GM12891 (cell line): Measurements from ENCODE around the gene DIDO1.

Source experiments
- DNase-seq: peaks from one replicate; pipeline ENCODE4 v3.0.0; 2011; ENCODE audit warnings: low spot score; ENCODE audit not compliant: insufficient read length
- FAIRE-seq: peaks from 2 replicates; lab custom pipeline; 2011; peaks lifted over from hg19 to GRCh38; lab: Jason Lieb, UNC
- PAX5 ChIP-seq: IDR thresholded peaks from 2 replicates; pipeline ENCODE4 v1.6.1; 2011; ENCODE audit warnings: low read length, moderate library complexity, mild to moderate bottlenecking; ENCODE audit not compliant: insufficient read depth, severe bottlenecking
- POLR2A ChIP-seq: IDR thresholded peaks from 2 replicates; pipeline ENCODE4 v1.6.1; 2011; ENCODE audit warnings: low read depth, low read length, control low read depth
- POLR2AphosphoS5 ChIP-seq: IDR thresholded peaks from 2 replicates; pipeline ENCODE4 v1.6.1; 2011; ENCODE audit warnings: low read depth, low read length, control low read depth
- POU2F2 ChIP-seq: IDR thresholded peaks from 2 replicates; pipeline ENCODE4 v1.6.1; 2011; ENCODE audit warnings: low read depth, mild to moderate bottlenecking, control low read depth, low read length, moderate library complexity
- SPI1 ChIP-seq: IDR thresholded peaks from 2 replicates; pipeline ENCODE4 v1.6.1; 2011; ENCODE audit warnings: low read depth, low read length, control low read depth
- TAF1 ChIP-seq: IDR thresholded peaks from 2 replicates; pipeline ENCODE4 v1.6.1; 2011; ENCODE audit warnings: low read depth, low read length, control low read depth

DIDO1 gene

GRCh38 chr20:62921119-62921687, 5.1 kb downstream of the DIDO1 start:
- FAIRE-seq (peak; percentile 13), DNase-seq (no peak)
- no peak for TF ChIP-seq POLR2AphosphoS5
- no peak for TF ChIP-seq POLR2A
- no peak for TF ChIP-seq TAF1
- TF ChIP-seq PAX5 = no peak
- TF ChIP-seq POU2F2 = no peak
- TF ChIP-seq SPI1 = no peak

- TF ChIP-seq PAX5 (no peak), POU2F2 (no peak), POLR2A (no peak), POLR2AphosphoS5 (no peak), TAF1 (no peak), SPI1 (no peak)
- FAIRE-seq (no peak), DNase-seq (no peak)
These were observed 6.2 kb downstream of the DIDO1 start for GRCh38 chr20:62920039-62920645.

- FAIRE-seq (peak; percentile 23), DNase-seq (no peak)
- no peak for TF ChIP-seq POLR2A
- peak; percentile 40; the same call in 1 of the 2 replicates for TF ChIP-seq SPI1
These were observed 7.5 kb downstream of the DIDO1 start for GRCh38 chr20:62918831-62919230.

GRCh38 chr20:62918147-62918546, 8.2 kb downstream of the DIDO1 start:
- FAIRE-seq (peak; percentile 73), DNase-seq (no peak)
- TF ChIP-seq SPI1 (peak; percentile 33; the same call in 1 of the 2 replicates), TAF1 (no peak), PAX5 (peak; percentile 55)

GRCh38 chr20:62917720-62918119, 8.6 kb downstream of the DIDO1 start:
- no peak for FAIRE-seq
- no peak for DNase-seq
- no peak for TF ChIP-seq POLR2A
- no peak for TF ChIP-seq PAX5
- no peak for TF ChIP-seq SPI1
- TF ChIP-seq POU2F2 = no peak
- TF ChIP-seq POLR2AphosphoS5 = no peak
- no peak for TF ChIP-seq TAF1

GRCh38 chr20:62916703-62917476, 9.4 kb downstream of the DIDO1 start:
- DNase-seq (no peak), FAIRE-seq (no peak)
- TF ChIP-seq POLR2AphosphoS5 = no peak
- TF ChIP-seq PAX5 = no peak
- no peak for TF ChIP-seq POLR2A
- no peak for TF ChIP-seq POU2F2
- no peak for TF ChIP-seq TAF1
- TF ChIP-seq SPI1 = no peak

- DNase-seq (no peak), FAIRE-seq (no peak)
- no peak for TF ChIP-seq PAX5
- TF ChIP-seq POLR2AphosphoS5 = no peak
- no peak for TF ChIP-seq POU2F2
- TF ChIP-seq POLR2A = no peak
- no peak for TF ChIP-seq TAF1
- no peak for TF ChIP-seq SPI1
These were observed 11.3 kb downstream of the DIDO1 start for GRCh38 chr20:62914970-62915457.

GRCh38 chr20:62914436-62914835, 11.9 kb downstream of the DIDO1 start:
- no peak for TF ChIP-seq TAF1
- no peak for TF ChIP-seq POLR2A
- TF ChIP-seq POU2F2 = no peak
- no peak for TF ChIP-seq PAX5
- TF ChIP-seq POLR2AphosphoS5 = no peak
- TF ChIP-seq SPI1 = no peak
- DNase-seq = no peak
- FAIRE-seq = no peak

GRCh38 chr20:62913043-62913630, 13.2 kb downstream of the DIDO1 start:
- DNase-seq (no peak), FAIRE-seq (no peak)
- no peak for TF ChIP-seq PAX5
- TF ChIP-seq TAF1 = no peak
